ENCODE measurements around the gene POPDC2.

The POPDC2 gene

DNA sequence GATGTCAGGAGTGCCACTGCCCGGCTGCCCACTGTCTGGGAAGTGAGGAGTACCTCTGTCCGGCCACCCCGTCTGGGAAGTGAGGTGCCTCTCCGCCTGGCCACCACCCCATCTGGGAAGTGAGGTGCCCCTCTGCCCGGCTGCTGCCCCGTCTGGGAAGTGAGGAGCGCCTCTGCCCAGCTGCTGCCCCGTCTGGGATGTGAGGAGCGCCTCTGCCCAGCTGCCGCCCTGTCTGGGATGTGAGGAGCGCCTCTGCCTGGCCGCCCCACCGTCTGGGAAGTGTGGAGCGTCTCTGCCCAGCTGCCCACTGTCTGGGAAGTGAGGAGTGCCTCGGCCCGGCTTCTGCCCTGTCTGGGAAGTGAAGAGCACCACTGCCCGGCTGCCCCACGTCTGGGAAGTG is 13.5 kb upstream of the POPDC2 start:
- no peak for DNase-seq (ENCODE audit: insufficient read length, low spot score)
- FAIRE-seq = no peak

DNA sequence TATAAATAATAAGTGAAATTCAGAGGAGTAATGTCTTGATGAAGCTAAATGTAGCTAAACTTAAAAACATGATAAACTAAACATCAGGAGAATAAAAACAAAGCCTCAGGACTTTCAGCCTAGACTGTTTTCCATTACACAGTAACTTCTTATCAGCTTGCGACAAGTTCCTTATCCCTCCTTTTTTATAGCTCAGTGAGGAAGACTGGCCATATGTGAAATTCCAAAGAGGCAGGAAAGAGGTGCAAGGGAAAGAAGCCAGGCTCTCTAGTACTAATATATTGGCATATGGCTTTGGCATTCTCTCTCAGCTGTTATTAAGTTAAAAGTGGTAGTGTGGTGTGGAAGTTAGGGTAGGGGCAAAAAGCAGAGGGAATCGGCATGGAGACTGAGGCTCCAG is 12.4 kb upstream of the POPDC2 start:
- no peak for FAIRE-seq
- no peak for DNase-seq (ENCODE audit: insufficient read length, low spot score)

DNA sequence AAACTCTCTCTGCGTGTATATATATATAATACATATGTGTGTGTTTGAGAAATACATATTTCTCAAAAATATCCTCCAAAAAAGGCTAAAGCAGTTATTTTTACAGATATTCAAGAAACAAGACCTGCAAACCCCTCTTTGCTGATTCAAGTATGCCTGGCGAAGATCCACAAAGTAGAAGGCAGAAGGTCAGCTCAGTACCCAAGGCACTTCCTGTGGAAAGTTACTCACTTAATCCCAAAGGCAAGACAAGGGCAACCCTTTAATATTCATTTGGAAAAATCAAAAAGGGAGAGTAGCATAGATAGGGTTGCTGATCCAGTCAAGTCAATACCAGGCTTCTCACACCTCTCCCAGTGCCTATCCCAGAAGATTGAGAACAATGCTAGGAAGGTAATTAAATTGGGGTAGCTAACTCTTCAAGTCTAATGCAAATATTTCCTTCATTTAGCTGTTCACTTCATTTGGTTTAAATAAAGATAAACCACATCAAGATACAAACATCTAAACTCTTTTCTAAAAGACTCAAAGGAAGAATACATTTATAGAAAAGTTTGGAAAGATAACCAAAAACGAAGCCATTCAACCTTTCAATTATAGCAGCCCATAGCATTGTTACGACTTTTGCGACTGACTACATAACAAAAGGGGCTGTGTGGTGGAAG is 9.6 kb upstream of the POPDC2 start:
- FAIRE-seq (no peak), DNase-seq (ENCODE audit: insufficient read length, low spot score) (no peak)

DNA sequence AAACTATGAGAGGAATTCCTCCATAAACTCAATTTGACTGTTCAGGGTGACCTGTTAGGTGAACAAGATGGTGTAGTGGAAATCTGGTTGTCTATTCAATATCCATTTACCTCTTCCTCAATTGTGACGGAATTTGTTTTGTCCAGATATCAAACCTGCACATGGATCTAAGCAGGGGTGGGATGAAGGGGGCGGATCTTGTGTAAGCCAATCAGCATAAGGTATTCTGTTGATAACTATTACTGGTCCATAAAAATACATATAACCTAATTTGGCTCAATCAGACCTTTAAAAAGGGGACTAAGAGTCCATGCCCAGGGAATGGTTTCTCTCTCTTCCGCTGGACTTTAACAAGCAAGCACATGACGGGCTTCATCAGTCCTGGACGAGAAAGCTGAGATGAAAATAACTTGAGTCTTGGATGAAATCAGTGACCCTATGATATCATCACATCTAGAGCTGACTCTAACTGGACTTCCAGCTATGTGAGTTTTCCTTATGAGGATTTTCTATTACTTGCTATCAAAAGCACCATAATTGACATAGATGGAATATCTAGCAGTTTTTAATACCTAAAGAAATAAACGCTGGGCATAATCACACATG is 5.7 kb upstream of the POPDC2 start:
- no peak for DNase-seq (ENCODE audit: insufficient read length, low spot score)
- FAIRE-seq = no peak

DNA sequence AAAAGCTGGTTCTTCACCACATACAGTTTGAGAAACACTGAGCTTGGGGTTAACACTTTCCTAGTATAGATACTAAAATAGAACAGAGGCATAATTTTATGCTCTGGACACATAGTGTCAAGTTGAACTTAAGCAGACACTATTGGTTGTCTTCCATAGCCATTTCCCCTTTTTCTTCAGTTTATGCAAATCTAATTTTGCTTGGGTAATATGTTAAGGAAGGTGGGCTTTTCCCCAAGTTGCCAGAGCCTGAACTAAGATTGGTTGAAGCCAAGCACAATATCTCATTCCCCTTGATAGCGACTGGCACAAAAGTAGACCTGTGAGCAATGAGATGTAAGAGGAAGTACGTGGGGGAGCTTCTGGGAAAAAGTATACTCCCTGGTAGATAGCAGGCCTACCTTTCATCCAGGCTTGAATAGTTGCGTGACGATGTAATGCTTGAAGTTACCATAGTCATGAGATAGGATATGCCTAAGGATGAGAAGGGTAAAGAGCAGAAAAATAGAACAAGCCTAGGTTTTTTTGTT is 4.5 kb upstream of the POPDC2 start:
- no peak for FAIRE-seq

DNA sequence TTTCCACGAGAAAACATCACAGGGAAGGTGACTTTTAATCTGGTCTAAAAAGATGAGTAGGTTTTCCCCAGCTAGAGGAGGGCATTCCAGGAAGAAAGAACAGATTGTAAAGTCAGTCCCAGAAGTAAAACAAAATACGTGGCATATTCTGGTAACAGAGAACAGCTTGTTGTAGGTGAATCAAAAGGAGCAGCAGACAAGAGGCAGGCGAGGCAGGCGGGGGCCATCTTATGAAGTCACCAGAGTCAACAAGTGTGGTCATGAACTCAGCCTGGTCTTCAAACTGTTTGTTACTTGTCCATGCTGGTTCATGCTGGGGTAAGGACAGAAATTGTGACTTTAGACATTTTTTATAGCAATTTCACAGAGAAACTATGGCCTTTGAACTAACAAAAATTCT is 4.0 kb upstream of the POPDC2 start:
- FAIRE-seq (no peak), DNase-seq (ENCODE audit: insufficient read length, low spot score) (no peak)

More for the DNA sequence above, 4.5 kb upstream of the POPDC2 start:
- DNase-seq (ENCODE audit: insufficient read length, low spot score) = no peak

DNA sequence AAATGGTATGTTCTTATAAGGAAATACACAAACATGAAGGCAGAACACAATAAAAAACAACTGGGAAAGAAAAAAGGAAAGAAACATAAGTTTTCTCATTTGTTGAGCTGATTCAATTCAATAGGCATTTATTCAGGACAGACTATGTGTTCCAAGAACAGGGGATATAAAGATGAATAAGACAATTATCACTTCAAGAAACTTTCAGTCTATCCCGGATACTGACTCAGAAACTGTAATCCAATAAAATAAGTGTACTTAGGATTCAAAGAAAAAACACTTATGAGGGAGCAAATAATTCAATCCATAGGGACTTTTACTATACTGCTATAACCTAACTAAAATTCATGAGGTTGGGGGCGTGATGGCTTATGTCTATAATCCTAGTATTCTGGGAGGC is 3.5 kb upstream of the POPDC2 start:
- DNase-seq (ENCODE audit: insufficient read length, low spot score) = no peak
- no peak for FAIRE-seq

DNA sequence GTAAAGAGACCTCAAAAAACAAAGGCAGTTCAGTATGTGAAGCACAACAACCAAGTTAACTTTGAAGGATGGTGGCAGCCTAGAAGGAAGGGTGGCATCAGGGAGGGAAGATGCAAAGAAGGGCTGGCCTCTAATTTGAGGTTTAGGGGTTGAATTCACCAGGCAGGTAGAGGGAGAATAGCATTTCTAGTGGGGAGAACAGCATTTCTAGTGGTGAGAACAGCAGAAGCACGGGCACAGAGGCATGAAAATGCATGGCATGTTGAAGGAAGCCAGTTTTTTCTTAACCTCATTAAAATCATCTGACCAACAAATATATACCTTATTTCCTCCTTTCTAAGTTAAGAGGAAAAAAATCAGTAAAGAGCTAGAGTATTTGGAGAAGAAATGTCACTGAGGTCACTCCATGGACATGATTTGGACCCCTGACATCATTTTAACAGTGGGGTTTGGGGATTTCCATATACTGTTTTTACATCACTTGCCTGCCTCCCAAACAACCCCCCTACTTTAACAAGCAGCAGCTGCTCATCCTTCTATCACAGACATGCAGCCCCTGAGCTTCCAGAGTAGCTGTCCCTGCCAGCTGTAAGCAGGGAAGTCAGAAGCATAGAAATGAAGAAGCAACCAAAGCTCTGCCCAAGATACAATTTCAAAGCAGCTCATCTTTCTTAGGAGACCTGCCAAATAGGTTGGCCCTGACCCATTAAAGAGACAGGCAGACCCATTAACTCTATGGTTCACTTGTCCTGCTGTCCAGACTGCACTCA is 2.4 kb upstream of the POPDC2 start:
- no peak for FAIRE-seq

DNA sequence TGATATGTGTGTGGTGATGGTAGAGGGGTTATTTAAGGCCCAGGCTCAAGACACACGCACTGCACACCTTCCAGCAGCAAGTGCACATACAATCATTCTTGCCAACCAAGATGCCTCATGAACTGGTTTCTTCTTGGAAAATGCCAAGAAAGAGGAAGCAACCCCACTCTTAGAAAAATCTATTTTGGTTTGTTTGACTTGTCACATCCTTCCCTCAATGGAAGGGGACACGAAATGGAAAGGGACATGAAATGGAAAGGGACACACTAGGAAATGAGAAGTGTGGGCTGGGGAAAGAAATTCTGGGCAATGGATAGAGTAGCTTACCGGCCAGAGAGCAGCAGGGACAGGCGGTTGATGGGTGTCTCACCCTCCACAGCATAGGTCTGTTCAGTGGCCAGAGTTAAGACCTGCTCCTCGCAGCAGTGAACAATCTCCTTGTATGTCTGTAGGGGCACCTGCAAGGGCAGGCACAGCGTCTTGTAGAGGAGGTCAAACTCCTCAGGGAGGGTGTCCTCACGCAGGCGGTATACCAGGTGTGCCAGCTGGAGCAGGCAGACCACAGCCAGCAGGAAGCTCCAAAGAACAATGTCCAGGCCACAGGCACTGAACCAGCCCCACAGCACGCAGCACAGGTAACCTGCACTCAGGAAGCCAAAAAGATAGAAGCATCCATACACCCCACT is 640 bp downstream of the POPDC2 start:
- no peak for FAIRE-seq

More for the DNA sequence above, 2.4 kb upstream of the POPDC2 start:
- no peak for DNase-seq (ENCODE audit: insufficient read length, low spot score)

DNA sequence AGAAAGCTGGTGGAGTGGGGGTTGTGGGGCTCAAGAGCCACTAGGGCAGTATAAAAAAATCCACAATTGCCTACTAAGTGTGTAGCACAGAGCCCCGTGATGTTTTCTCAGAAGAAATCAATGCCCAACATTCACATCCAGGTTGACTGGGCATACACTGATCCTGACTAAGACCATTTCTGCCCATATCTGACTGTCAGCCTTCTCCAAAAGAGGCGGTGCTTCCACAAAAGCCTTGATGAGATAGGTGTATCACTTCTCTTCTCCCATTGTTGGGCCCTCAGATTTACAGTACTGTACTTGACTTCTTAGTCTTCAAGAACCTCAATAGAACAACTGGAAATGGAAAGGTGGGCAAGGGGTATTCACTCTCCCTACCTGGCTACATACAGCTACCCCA is 1.4 kb downstream of the POPDC2 start:
- FAIRE-seq = no peak
- no peak for DNase-seq (ENCODE audit: insufficient read length, low spot score)

More for the DNA sequence above, 640 bp downstream of the POPDC2 start:
- DNase-seq (ENCODE audit: insufficient read length, low spot score) = no peak

DNA sequence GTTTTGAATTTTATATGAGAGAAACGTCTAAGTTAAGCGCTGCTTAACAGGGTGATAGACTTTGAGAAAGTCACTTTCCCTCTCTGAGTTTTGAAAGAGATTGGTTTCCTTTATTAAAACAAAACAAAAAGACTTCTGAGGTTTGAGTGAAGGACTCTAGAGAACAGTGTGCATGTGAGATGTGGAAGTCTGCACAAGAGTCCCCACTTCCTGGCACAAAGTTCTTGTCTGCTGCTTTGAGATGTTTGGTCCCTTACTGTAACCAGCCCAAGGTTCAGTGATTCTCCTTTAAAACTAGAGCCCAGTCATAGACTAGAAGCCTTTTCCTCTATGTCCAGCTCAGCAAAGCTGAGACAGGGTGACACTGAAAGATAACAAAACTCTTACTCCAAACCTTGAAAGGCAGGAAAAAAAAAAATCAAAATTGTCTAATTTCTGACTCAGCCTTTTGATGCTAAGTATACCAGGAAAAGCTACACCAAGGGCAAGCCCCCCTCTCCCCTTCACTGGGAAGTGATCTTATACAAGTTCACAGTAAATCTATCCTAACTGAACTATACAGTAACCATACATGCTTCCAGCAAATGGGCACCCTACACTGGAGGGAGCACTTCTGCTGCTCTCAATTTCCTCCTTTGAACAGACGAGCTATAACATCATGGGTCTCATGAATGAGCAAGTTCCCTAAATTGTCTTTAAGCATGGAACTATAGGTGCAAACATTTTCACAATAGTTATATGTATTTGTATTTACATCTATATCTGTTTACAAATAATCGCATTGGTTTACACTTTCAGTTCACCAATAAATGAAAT is 2.3 kb downstream of the POPDC2 start:
- no peak for DNase-seq (ENCODE audit: insufficient read length, low spot score)
- FAIRE-seq = no peak

DNA sequence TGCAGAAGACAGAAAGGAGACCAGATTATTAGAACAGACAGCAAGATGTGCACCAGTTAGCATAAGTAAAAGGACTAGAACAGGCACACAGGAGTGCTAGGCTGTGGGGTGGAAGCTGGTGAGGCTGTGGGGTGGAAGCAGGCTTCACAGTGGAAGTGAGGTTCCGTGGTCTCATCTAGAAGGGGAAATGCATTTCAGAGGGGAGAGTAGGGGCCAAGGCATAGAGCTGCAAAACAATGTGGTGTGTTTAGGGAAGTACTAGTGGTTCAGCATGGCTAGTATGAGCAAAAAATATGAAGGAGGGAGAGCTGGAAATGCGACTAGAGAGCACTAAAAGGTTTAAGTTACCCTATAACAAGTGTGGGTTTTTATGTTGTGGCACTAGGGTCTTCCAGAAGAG is 6.5 kb downstream of the POPDC2 start:
- no peak for FAIRE-seq
- no peak for DNase-seq (ENCODE audit: insufficient read length, low spot score)

DNA sequence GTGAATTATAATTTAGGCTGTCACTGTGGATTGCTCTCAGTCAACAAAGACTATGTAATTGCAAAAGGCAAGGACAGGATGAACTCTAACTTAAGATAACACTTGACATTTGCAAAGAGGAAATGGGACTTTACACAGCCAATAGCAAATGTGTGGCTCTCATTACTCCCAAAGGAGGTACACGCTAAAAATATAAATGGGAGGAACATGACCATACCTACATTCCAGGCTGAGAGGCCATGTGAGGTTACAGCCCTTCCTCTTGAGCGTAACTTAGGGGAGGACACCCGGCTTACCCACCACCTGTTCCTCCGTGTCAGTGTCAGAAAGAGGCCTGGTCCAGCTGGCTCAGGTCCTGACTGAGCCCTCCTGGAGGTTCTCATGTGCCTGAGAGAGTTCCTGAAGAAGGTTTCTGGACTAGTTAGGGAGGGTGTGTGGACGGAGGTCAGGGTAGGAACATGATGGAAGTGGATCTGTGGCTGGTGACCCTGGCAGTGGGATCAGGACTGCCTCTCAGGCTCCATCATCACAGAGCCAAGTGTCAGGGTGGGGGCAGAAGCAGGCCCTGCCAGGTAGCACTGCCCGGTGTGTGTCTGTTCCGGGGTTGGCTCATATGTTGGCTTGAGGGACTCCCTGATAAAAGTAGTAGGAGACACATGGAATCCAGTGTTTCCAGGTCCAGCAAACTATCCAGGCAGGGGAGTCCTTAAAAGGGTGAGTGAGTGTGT is 7.9 kb downstream of the POPDC2 start:
- no peak for FAIRE-seq

DNA sequence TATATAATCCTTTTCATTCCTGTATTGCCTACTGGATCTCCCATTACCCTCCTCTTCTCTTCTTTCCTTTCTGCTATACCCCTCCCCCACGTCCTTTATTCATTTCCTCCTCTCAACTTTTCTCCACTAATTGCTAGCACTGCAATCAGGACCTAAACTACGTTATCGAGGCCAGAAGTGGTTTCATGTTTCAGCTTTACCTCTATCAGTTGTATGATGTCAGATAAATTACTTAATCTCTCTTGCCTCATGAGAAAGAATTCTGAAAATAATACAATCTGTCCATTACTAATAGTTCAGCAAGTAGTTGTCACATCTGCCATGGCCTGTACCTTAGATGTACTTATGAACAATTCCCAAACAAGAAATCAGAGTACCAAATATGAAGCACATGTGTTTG is 10.6 kb downstream of the POPDC2 start:
- FAIRE-seq = no peak
- DNase-seq (ENCODE audit: insufficient read length, low spot score) = no peak

More for the DNA sequence above, 7.9 kb downstream of the POPDC2 start:
- no peak for DNase-seq (ENCODE audit: insufficient read length, low spot score)

DNA sequence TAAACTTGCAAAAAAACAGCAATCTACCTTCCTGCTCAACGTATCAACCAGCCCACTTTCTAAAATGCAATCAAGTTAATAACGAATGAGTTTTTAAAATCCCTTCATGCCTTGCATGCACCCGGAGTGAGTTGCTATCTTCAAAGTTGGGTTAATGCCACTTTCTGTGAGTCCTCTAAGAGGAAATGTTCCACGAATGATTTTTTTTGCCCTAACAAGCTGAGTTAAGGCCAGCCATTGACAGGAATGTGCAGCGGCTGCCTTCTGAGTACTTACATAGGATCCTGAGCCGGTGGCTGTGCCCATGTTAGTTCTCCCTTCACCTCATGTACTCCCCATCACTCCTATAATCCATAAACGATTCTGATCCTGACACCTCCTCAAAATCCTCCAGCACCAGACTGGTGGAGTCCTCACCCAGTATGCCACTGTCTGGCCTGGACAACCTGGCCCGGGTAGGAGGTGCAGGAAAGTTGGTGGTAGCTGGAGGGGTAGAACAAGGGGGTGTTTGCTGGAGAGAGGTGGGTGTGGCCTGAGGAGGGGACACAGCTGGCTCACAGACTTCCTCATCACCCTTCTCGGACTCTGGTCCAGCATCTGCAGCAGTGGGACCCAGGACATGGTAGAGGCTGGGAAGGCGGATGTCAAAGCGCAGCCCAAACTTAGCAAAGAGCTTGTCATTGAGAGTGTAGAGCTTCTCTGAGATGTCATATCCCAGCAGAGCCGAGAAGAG is 12.4 kb downstream of the POPDC2 start:
- FAIRE-seq = no peak
- DNase-seq (ENCODE audit: insufficient read length, low spot score) = no peak

DNA sequence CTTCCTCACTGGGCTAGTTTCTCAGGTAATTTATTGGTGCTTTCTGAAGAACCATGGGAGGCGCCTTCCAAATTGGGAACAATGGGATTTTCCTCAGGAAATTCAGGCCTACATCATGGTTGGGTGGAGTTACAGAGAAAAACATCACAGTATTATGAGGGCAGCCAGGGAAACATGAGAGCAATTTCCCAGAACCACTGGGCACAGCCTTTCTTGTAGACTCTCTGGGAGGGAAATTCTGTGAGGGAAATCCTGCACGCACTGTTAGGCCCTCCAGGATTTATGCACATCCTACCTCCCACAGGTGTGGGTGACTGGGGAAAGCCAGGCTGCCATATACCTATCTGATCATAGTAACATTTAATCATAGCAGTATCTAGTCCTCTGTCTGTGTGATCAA is 13.2 kb downstream of the POPDC2 start:
- FAIRE-seq = no peak

DNA sequence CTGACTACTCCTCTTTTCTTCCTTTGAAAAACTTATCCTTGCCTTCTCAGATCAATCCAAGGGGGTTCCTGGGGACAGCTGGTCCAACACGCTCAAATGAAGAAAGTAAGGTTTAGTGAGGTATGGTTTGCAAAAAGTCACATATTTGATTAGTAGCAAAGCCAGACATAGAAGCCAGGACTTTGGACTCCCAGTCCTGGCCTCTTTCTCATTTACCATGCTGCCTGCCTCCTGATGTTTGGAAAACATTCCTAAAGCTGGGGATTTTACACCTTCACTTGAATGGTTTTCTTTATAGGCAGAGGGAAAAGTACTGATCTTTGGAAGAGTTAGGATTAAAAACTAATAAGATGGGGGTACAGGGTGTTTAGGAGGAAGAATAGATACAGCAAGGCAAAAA is 14.6 kb downstream of the POPDC2 start:
- FAIRE-seq = no peak

More for the DNA sequence above, 13.2 kb downstream of the POPDC2 start:
- no peak for DNase-seq (ENCODE audit: insufficient read length, low spot score)

DNA sequence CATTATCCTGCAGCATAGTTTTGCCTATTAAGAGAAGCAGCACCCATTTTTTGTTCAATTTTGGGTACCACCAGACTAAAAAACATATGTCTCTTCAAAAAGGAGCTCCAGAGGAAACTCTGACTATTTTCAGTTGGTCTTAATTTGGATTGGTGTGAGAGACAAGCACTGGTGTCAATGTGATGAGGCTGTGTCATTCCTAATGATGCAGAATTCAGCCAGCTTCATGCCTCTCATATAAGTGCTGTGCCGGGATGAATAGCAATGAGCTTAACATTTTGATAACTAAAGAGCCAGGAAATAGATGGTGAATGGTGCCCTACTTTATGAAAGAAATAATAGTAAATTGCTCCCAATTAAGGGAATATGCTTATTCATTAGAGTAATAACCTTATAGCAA is 15.9 kb downstream of the POPDC2 start:
- no peak for DNase-seq (ENCODE audit: insufficient read length, low spot score)
- no peak for FAIRE-seq

More for the DNA sequence above, 14.6 kb downstream of the POPDC2 start:
- DNase-seq (ENCODE audit: insufficient read length, low spot score) = no peak

DNA sequence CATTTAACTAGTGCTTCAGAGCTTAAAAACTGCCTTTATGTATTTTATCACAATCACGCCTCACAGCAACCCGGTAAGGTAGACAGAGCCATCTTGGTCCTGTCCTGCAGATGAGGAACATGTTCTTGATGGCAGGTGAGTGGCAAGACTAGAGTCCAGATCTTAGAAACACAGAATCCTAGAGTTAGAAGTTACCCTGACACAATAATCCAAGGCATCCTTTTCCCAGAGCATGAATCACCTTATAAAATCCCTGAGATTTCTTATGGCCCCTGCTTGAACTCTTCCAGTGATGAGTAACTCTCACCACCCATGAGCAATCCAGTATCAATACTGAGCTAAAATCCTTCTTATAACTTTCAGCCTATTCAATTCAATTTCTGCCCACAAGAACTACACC is 16.9 kb downstream of the POPDC2 start:
- FAIRE-seq (no peak), DNase-seq (ENCODE audit: insufficient read length, low spot score) (peak; percentile 71)
